ENCODE data around the gene RUVBL1.

Gene RUVBL1

GRCh38 chr3:128084675-128085021, 39.0 kb downstream of the RUVBL1 start:
- no peak for TF ChIP-seq CTCF (IDR thresholded peaks at IDR 0.05; ENCODE audit: low read length, missing control alignments)
- no peak overlapping the region for H3K4me3 ChIP-seq (replicated peaks; ENCODE audit: low read depth, low read length)
- no peak for DNase-seq (ENCODE audit: low read depth)

GRCh38 chr3:128083980-128084674, 39.5 kb downstream of the RUVBL1 start:
- no peak for DNase-seq (ENCODE audit: low read depth)
- no peak for TF ChIP-seq CTCF (IDR thresholded peaks at IDR 0.05; ENCODE audit: low read length, missing control alignments)
- no peak overlapping the region for H3K4me3 ChIP-seq (replicated peaks; ENCODE audit: low read depth, low read length)

- no peak overlapping the region for H3K4me3 ChIP-seq (replicated peaks; ENCODE audit: low read depth, low read length)
- no peak for DNase-seq (ENCODE audit: low read depth)
- TF ChIP-seq CTCF (IDR thresholded peaks at IDR 0.05; ENCODE audit: low read length, missing control alignments) = no peak
Measured at GRCh38 chr3:128083396-128083795, 40.2 kb downstream of the RUVBL1 start.

GRCh38 chr3:128082546-128082945, 41.1 kb downstream of the RUVBL1 start:
- no peak for TF ChIP-seq CTCF (IDR thresholded peaks at IDR 0.05; ENCODE audit: low read length, missing control alignments)
- DNase-seq (ENCODE audit: low read depth) = no peak
- no peak overlapping the region for H3K4me3 ChIP-seq (replicated peaks; ENCODE audit: low read depth, low read length)

GRCh38 chr3:128081846-128082245, 41.8 kb downstream of the RUVBL1 start:
- DNase-seq (ENCODE audit: low read depth) = no peak
- no peak for TF ChIP-seq CTCF (IDR thresholded peaks at IDR 0.05; ENCODE audit: low read length, missing control alignments)
- H3K4me3 ChIP-seq (replicated peaks; ENCODE audit: low read depth, low read length) = no peak overlapping the region

- no peak for TF ChIP-seq CTCF (IDR thresholded peaks at IDR 0.05; ENCODE audit: low read length, missing control alignments)
- no peak overlapping the region for H3K4me3 ChIP-seq (replicated peaks; ENCODE audit: low read depth, low read length)
- DNase-seq (ENCODE audit: low read depth) = no peak
Measured at GRCh38 chr3:128081226-128081625, 42.4 kb downstream of the RUVBL1 start.

All from fibroblast of pulmonary artery (primary cell).